ENCODE measurements around the gene LOC101059915.
"Not testable (repeated sequence)": the region's sequence is repeated elsewhere in the genome, so short reads cannot be mapped to it uniquely, and the experiment has no call there.

DNA sequence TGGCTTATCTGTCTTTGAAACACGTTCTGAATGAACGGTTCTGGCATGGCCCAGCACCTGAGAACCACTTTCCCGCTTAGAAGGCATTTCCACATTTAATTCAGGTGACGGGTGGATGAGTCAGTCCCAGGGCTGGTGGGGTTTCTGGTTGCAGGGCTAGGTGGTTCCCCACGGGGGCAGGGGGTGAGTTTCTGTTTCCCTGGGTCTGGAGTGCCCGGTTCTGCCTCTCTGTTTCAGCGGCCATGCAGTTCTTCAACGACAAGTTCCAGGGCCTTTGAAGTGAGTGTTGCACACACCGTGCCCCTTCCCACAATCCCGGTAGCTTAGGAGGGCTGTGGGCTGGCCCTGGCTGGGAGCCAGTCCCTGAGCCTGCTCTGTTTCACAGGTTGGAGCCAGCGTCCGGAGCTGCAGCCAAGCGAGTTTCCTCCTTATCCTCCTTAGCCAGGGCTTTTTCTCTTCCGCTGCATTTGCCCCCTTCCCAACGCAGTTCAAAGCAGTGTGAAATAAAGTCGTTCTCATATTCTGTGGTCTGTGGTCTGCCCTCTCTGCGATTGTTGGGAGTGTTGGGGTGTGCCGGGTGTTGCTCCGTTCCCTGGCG, 53.0 kb downstream of the LOC101059915 start:
- not testable (repeated sequence) for TF ChIP-seq POU2F2 (IDR thresholded peaks at IDR 0.05; ENCODE audit: borderline replicate concordance, low read depth, low read length); NFYB (IDR thresholded peaks at IDR 0.05; ENCODE audit: insufficient read depth, low read depth, low read length); NFIC (IDR thresholded peaks at IDR 0.05; ENCODE audit: low read depth, low read length); CHD2 (IDR thresholded peaks at IDR 0.05; ENCODE audit: borderline replicate concordance, low read depth, low read length); YY1 (IDR thresholded peaks at IDR 0.05; ENCODE audit: low read depth, low read length); RFX5 (IDR thresholded peaks at IDR 0.05; ENCODE audit: low read depth, low read length); SIN3A (IDR thresholded peaks at IDR 0.05; ENCODE audit: low read depth, low read length); MXI1 (IDR thresholded peaks at IDR 0.05; ENCODE audit: low read depth, low read length); IKZF1 (conservative IDR thresholded peaks at IDR 0.05)
- TF ChIP-seq, protein P1, sequence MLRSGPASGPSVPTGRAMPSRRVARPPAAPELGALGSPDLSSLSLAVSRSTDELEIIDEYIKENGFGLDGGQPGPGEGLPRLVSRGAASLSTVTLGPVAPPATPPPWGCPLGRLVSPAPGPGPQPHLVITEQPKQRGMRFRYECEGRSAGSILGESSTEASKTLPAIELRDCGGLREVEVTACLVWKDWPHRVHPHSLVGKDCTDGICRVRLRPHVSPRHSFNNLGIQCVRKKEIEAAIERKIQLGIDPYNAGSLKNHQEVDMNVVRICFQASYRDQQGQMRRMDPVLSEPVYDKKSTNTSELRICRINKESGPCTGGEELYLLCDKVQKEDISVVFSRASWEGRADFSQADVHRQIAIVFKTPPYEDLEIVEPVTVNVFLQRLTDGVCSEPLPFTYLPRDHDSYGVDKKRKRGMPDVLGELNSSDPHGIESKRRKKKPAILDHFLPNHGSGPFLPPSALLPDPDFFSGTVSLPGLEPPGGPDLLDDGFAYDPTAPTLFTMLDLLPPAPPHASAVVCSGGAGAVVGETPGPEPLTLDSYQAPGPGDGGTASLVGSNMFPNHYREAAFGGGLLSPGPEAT (IDR thresholded peaks at IDR 0.05; ENCODE audit: low read depth): not testable (repeated sequence)
- TF ChIP-seq, protein P2, sequence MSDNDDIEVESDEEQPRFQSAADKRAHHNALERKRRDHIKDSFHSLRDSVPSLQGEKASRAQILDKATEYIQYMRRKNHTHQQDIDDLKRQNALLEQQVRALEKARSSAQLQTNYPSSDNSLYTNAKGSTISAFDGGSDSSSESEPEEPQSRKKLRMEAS (IDR thresholded peaks at IDR 0.05; ENCODE audit: low read depth, low read length): not testable (repeated sequence)
- TF ChIP-seq, protein P3, sequence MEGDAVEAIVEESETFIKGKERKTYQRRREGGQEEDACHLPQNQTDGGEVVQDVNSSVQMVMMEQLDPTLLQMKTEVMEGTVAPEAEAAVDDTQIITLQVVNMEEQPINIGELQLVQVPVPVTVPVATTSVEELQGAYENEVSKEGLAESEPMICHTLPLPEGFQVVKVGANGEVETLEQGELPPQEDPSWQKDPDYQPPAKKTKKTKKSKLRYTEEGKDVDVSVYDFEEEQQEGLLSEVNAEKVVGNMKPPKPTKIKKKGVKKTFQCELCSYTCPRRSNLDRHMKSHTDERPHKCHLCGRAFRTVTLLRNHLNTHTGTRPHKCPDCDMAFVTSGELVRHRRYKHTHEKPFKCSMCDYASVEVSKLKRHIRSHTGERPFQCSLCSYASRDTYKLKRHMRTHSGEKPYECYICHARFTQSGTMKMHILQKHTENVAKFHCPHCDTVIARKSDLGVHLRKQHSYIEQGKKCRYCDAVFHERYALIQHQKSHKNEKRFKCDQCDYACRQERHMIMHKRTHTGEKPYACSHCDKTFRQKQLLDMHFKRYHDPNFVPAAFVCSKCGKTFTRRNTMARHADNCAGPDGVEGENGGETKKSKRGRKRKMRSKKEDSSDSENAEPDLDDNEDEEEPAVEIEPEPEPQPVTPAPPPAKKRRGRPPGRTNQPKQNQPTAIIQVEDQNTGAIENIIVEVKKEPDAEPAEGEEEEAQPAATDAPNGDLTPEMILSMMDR (IDR thresholded peaks at IDR 0.05 in 2 of 3, conservative IDR thresholded peaks at IDR 0.05 in 1 of 3; ENCODE audit: control insufficient read depth in 2 of 3, extremely low read depth in 1 of 3, insufficient read depth in 1 of 3, low read depth in 3 of 3, low read length in 3 of 3): not testable (repeated sequence)
